Caki2 (cell line): ENCODE data around the gene AQP12A. TPM values are rescaled to one million over a fixed set of nuclear protein-coding genes. Genes with fewer than 3 reads are reported as not detected.

Source experiments
- DNase-seq: peaks from one replicate; pipeline ENCODE4 v3.0.0-alpha.2; 2015; ENCODE audit warnings: low read depth
- in situ Hi-C: cut with HindIII; loops from 2 replicates; pipeline ENCODE4 v1.10.0; 2016; ENCODE audit warnings: low sequenced_read_pairs, low pct_unique_long_range_greater_than_20kb, mixed read lengths
- total RNA-seq: library from RNA; depleted of rRNA; stranded (reverse); fragments of >200 nt; shearing (Covaris generic); gene quantifications from 2 replicates; pipeline ENCODE4 v1.2.3, GENCODE V29; 2014; ENCODE audit warnings: low replicate concordance

Gene AQP12A
- total RNA-seq, 1 experiment from 2014 or later: not detected

GRCh38 chr2:240728361-240728760, 36.7 kb downstream of the AQP12A start:
- in situ Hi-C loops: no loop called here
- no peak for DNase-seq

DNA sequence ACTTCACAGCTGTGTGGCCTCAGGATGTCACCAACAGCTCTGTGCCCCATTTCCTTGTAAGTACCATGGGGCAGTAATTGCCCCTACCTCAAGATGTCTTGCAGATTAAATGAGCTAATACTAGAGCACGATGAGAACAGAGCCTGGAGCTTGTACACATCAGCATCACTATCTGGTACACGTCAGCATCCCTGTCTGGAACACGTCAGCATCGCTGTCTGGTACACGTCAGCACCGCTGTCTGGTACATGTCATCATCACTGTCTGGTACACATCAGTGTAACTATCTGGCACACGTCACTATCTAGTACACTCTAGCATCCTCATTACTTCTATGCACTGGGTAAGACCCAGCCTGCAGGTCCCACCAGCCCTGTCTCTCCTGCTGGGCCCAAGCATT, 37.2 kb downstream of the AQP12A start:
- no peak for DNase-seq
- in situ Hi-C loops: no loop called here

DNA sequence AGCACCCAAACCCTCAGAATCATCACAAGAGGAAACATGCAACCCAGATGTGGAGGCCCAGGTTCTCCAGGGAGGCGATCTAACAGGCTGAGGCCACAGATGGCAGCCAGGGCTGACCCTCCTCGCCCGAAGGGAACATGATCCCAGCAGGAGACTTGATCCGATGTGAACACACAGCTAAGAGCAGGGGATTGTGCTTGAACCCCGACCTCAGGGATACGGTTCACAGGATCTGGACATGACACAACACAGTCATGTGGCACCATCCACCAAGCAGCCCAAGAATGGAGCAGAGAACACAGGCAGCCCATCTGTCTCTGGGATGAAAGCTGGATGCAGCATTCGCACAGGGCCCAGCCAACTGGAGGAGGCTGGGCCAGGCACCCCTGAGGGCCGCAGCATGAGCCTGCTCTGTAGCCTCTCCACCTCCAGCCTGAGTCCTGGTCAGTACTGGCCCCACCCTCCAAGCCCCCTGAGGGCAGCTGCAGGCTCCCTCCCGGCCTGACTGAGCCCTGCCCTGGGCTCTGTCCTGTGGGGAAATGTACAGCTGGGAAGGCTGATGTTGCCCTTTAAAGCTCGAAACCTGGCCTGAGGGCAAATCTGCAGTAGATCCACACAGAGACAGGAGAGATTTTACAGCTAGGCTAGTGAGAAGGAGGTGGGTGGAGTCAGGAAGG, 39.0 kb downstream of the AQP12A start:
- DNase-seq: no peak
- in situ Hi-C loops: no loop called here

GRCh38 chr2:240731178-240731545, 39.5 kb downstream of the AQP12A start:
- no peak for DNase-seq
- in situ Hi-C loops: no loop called here

GRCh38 chr2:240732184-240732583, 40.5 kb downstream of the AQP12A start:
- DNase-seq: no peak
- in situ Hi-C loops: no loop called here

GRCh38 chr2:240732911-240733622, 41.4 kb downstream of the AQP12A start:
- DNase-seq: no peak
- in situ Hi-C loops: no loop called here

DNA sequence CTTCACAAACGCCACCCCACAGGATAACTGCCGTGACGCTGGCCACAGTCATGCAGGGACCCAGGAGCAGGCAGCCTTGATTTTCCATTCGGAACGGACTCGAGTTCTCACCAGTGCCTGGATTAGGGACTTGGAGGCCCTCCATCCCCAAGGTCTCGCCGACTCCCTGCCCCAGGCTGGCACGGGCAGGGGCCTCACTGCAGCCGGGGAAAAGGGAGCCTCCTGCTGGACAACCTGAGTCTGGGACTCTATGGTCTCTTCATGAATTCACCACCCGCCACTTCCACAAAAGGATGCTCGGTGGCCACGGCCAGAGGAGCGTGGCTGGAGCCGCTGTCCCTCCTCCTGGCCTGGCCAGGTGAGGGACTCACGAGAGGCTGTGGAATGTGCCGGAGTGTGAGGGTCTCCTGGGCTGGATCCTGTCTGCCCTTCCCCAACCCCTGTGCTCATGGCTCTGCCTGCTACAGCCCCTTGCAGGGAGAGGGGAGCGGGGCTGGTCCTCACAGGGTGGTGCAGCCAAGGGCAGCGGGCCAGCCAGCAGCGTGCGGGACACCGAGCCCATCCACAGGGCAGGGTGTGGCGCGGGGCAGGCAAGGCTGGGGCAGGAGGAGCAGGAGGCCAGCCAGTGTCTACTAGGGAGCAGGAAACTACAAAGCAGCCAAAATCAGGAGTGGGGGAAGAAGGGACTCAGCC, 42.3 kb downstream of the AQP12A start:
- DNase-seq: no peak

DNA sequence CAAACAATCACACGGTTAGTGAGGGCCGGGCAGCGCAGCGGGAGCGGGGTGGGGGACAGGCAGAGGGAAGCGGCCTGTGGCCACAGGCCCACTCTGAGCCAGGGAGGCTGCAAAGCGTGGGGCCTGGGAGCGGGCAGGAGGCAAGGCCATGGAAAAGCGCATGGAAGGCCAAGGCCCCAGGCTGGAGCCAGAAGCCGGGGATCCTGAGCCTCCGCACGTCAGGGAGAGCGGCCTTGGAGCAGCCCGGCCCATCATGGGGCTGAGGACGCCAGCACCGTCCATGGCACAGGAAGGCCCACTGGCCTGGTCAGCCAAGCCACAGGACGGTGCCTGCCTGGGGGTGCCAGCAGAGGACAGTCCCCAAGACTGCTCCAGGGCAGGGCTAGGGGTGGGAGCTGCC, 43.1 kb downstream of the AQP12A start:
- DNase-seq: no peak
- in situ Hi-C loops: no loop called here

More for the DNA sequence above, 42.3 kb downstream of the AQP12A start:
- in situ Hi-C loops: no loop called here

DNA sequence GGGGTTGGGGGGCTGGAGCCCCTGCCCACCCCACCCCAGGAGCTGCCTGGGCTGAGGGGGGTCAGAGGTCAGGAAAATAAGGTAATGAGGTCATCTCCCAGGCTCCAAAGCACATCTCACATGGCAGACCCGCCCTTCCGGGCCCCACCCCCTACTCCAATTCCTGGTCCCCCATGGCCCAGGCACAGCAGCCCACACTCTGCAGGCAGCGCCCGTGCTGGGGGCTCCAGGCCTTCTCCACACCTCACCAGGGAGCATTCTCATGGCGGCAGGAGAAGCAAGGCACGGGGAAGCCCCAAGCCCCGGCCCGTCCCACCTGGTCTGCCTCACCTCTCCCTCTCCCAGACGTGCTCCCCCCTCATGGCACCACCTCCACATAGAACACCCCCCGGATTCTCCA, 43.8 kb downstream of the AQP12A start:
- in situ Hi-C loops: no loop called here

DNA sequence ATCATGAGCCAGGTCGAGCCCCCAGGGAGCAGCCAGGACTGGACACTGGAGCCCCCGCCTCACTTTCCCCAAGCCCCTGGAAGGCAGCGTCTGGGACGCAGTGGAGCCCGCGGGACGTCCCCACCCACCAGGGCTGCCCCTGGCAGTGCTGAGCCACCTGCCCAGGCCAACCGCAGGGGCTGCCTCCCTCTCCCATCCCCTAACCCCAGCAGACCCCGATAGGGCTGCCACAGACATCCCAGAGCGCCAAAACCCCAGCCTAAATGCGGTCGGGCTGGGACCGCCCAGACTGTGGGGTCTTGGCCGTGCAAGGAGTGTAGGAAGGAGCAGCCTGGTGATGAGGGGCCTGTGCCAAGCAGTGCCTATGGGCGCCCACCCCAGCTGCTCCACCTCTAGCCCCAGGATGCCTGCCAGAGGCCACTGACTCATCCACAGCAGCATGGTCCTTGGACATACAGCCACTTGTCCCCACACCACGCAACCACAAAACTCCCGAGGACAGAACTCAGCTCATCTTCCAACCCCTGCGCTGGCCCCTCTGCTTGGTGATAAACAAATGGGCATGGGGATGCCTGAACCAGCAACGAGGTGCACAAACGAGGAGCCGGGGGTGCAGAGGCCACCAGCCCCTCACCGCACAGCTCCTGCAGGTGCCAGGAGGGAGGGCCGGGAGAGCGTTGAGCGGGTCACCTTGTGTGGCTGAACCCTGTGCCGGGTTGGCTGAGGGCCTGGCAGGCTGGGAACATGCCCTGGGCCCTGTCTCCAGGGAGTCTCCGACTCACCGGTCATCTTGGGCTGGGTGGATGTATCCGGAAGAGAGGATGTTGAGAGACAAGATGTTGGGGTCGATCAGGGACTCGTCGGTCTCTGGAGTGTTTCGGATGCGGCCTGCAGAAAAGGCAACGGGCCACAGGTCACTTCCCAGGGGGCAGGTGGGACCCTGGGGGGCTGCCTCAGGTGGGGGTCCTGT, 44.9 kb downstream of the AQP12A start:
- no peak for DNase-seq
- in situ Hi-C loops: no loop called here

More for the DNA sequence above, 43.8 kb downstream of the AQP12A start:
- DNase-seq: no peak

DNA sequence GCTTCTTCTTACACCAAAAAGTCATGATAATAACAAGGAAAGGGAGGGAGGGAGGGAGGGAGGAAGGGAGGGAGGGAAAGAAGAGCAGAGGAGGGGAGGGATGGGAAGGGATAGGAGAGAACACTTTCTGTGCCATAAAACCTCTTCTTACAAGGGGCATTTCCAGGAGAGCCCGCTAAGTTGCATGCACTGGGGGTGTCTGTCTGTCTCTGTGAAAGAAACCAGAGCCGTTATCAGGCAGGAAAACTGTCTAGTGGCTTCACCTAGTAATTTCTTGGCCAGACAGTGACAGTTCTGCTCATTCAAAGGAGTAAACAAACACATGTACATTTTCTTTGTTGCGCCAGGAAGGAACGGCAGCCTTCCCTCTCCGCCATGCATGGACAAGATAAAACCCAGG, 45.8 kb downstream of the AQP12A start:
- DNase-seq: no peak
- in situ Hi-C loops: no loop called here

DNA sequence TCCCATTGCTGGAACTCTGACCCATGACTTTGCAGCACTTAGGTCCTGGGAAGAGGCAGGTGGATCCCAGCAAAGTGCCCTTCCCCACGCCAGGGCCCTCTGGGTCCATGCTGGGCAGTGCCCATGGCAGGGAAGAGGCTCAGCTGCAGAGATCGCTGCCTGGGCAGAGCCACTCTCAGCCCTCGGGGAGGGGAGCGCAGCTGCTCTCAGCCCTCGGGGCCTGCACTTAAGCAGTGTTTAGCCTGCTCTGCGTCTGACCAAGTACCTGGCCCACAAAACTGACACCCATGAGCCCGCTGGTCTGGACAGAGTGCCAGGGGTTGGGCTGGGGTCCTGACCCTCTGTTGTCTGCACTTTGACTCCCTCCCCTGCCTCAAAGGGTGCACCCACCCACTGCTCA, 46.3 kb downstream of the AQP12A start:
- no peak for DNase-seq
- in situ Hi-C loops: no loop called here

GRCh38 chr2:240739797-240740196, 48.1 kb downstream of the AQP12A start:
- no peak for DNase-seq
- in situ Hi-C loops: no loop called here

DNA sequence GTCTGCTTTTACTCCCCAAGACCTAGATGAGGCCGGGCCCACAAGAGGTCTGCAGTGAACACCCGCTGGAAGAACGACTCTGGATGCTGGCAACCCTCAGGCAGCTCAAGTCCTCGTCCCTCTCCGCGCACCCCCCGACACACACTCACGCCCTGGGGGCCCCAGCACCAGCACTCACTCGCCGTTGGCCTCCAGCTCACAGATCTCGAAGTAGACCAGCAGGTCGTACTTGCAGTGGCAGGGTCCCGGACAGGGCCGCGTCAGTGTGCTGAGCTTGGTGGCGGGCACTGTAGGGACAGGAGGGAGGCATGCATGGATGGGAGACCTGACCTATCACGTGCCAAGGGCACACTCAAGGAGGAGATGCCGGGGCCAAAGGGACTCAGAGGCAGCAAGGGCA, 49.4 kb downstream of the AQP12A start:
- no peak for DNase-seq
- in situ Hi-C loops: no loop called here

DNA sequence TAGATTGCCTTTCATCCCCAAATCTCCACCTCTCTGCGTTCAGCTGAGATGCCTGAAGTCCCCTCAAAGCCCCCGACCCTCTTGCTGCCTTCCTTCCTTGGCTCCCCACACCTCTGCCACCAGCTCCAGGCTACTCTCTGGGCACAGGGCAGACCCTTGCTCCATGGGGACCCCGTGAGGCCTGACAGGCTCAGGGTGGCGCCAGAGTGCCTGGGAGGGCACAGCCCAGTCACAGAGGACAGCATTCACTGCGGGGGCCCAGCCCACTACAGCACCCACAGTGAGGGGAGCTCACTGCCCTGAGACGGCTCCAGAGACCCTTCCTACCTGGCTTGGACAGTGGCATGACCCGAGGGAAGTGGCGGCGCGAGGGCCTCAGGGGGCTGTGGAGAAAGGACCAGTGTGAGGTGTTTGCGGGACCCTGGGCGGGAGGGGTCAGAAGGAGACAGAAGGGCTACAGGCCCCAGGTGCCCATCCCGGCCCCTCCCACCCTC, 51.0 kb downstream of the AQP12A start:
- in situ Hi-C loops: no loop called here
- no peak for DNase-seq

DNA sequence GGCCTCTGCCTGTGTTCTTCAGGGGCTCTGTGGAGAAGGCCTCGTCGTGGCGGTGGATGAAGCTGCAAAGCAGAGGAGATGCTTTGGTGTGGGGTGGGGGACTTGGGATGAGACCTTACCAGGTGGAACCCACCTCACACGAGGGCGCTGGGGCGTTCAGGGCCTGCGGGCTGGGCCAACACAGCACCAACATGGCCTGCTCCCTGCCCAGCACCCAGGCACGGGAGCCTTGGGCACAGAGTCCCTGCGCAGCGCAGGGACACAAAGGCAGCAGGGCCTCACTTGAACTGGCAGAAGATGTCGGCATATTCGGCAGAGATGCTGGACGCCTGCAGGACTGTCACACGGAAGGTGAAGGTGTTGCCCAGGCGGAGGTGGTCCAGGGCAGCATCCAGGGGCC, 53.8 kb downstream of the AQP12A start:
- in situ Hi-C loops: no loop called here
- DNase-seq: no peak

GRCh38 chr2:240745962-240746361, 54.3 kb downstream of the AQP12A start:
- in situ Hi-C loops: no loop called here
- DNase-seq: no peak

DNA sequence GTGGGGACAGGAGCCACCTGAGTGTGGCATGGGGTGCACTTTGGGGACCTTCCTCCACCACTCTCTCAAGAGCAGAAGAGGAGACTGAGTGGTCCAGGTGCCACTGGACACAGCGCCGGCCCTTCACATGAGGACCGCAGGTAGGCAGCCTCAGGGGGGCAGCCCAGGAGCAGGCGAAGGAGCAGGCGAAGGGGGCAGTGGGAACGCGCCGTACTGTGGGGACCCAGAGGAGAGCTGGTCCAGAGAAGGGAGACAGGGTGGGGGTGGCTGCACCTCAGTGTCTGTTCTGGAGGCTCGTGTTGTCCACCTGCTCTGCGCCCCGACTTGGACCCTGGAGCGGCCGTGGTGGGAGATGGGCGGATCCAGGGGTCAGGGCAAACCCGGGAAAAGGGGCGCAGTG, 55.0 kb downstream of the AQP12A start:
- no peak for DNase-seq
- in situ Hi-C loops: no loop called here
